ENCODE measurements around the gene DBR1.

Gene DBR1

DNA sequence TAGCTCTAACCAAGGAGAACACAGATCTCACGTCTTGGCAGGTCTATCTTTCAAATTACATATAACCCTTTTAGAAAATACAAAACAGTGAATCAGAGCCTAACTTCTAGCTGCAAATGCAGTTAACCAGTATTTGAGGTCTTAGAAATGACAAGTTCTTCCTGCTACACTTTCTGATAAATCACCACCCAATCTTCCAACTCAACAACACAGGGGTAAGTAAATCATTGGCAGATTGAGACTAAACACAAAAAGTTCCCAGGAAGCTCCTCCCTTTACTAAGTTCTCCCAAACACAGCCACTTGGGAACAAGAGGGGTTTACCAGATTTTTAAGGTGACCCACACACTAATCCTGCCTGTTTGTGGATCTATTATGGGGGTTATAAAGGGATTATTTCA, 42.5 kb downstream of the DBR1 start, which contains the start of gene A4GNT:
A4GNT (minus strand) TSS at position 152 of the 400 bp plus-strand sequence. CDS start 1,134 bp downstream, outside the sequence.
- TF ChIP-seq CTCF (IDR thresholded peaks at IDR 0.05; ENCODE audit: control insufficient read depth, insufficient read depth, low read depth, low read length, missing control alignments), result no peak
- H3K4me3 ChIP-seq (ENCODE audit: control insufficient read depth, low read depth, low read length), result no peak within 1 kb of the TSS

DNA sequence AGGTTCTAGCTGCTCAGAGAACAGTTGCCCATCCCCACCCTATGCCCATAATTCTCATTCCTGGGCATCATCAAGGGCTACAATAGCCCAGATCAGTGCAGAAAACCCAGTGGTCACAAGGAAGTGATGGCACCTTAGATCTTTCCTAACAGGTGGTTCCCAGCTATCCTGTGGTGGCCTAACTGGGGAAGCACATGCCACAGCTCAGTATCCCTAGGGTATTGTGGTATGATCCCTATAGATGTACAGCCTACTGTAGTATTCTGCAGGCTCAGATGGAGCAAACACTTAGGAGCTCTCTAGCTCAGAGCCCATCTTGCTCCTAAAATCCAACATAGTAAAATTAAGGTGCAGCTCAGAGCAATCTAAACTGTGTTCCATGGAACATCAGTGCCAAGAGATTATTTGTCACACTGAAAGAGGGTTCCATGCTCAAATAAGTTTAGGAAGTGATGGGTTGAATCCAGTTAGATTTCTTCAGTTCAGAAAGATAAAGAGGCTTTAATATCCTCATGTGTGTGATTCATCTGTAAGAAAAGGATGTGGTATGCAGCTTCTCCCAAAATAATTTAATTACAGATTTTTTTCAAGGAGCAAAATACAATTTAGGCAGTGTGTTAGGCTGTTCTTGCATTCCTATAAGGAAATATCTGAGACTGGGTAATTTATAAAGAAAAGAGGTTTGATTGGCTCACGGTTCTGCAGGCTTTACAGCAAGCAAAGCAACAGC, 46.9 kb downstream of the DBR1 start:
- no peak overlapping the region for H3K4me3 ChIP-seq (ENCODE audit: control insufficient read depth, low read depth, low read length)
- no peak for TF ChIP-seq CTCF (IDR thresholded peaks at IDR 0.05; ENCODE audit: control insufficient read depth, insufficient read depth, low read depth, low read length, missing control alignments)
- no peak for DNase-seq (ENCODE audit: low read depth)

More for the DNA sequence above, 42.5 kb downstream of the DBR1 start, which contains the start of gene A4GNT:
- no peak for DNase-seq (ENCODE audit: low read depth)

- DNase-seq (ENCODE audit: low read depth), result no peak
- no peak for TF ChIP-seq CTCF (IDR thresholded peaks at IDR 0.05; ENCODE audit: control insufficient read depth, insufficient read depth, low read depth, low read length, missing control alignments)
- no peak overlapping the region for H3K4me3 ChIP-seq (ENCODE audit: control insufficient read depth, low read depth, low read length)
These were observed 49.0 kb downstream of the DBR1 start for GRCh38 chr3:138125548-138126221.

- no peak for DNase-seq (ENCODE audit: low read depth)
- no peak for TF ChIP-seq CTCF (IDR thresholded peaks at IDR 0.05; ENCODE audit: control insufficient read depth, insufficient read depth, low read depth, low read length, missing control alignments)
These were observed 49.9 kb downstream of the DBR1 start for GRCh38 chr3:138124706-138125355.

GRCh38 chr3:138124188-138124587, 50.5 kb downstream of the DBR1 start:
- TF ChIP-seq CTCF (IDR thresholded peaks at IDR 0.05; ENCODE audit: control insufficient read depth, insufficient read depth, low read depth, low read length, missing control alignments), result no peak
- no peak overlapping the region for H3K4me3 ChIP-seq (ENCODE audit: control insufficient read depth, low read depth, low read length)
- DNase-seq (ENCODE audit: low read depth), result no peak

More at GRCh38 chr3:138124706-138125355, 49.9 kb downstream of the DBR1 start:
- no peak overlapping the region for H3K4me3 ChIP-seq (ENCODE audit: control insufficient read depth, low read depth, low read length)

- H3K4me3 ChIP-seq (ENCODE audit: control insufficient read depth, low read depth, low read length), result no peak overlapping the region
- no peak for TF ChIP-seq CTCF (IDR thresholded peaks at IDR 0.05; ENCODE audit: control insufficient read depth, insufficient read depth, low read depth, low read length, missing control alignments)
- DNase-seq (ENCODE audit: low read depth), result no peak
These were observed 55.3 kb downstream of the DBR1 start for GRCh38 chr3:138119423-138119766.
